Cardiac muscle cell (in vitro differentiated cells and primary cell): ENCODE data around the gene CMIP. TPM values are rescaled to one million over a fixed set of nuclear protein-coding genes. Genes with fewer than 3 reads are reported as not detected.

Source experiments
- DNase-seq, 2 donors: peaks; one replicate each; pipeline versions ENCODE4 v3.0.0 to v3.0.0-alpha.2; 2010 to 2017; ENCODE audit warnings: low read depth in 1 of 2, low spot score in 1 of 2
- H3K27ac ChIP-seq: fragments of 200-600 bp; sonication (generic); 2 replicates; pipeline ENCODE4 v1.5.1; 2016
- H3K27me3 ChIP-seq: fragments of 200-600 bp; sonication (generic); 2 replicates; pipeline ENCODE4 v1.6.0; 2016; ENCODE audit warnings: control low read depth
- H3K36me3 ChIP-seq: fragments of 200-600 bp; sonication (generic); 2 replicates; pipeline ENCODE4 v1.5.1; 2016; ENCODE audit warnings: control low read depth
- H3K4me1 ChIP-seq: fragments of 200-600 bp; sonication (generic); 2 replicates; pipeline ENCODE4 v1.8.1; 2017; ENCODE audit warnings: low read depth, mild to moderate bottlenecking, mixed run types
- H3K4me3 ChIP-seq: fragments of 200-600 bp; sonication (generic); 2 replicates; pipeline ENCODE4 v1.5.1; 2016; ENCODE audit warnings: mild to moderate bottlenecking
- H3K9me3 ChIP-seq: fragments of 200-600 bp; sonication (generic); 2 replicates; pipeline ENCODE4 v1.5.1; 2017; ENCODE audit warnings: low read depth, mild to moderate bottlenecking, control low read depth
- CTCF ChIP-seq: IDR thresholded peaks from 2 replicates; pipeline ENCODE4 v1.5.1; 2012; ENCODE audit warnings: low read depth, mild to moderate bottlenecking, low read length
- polyA plus RNA-seq: library from polyadenylated mRNA; unstranded; fragments of >200 nt; fragmentation: Nextera tagmentation; extraction: Ambion mirVana; gene quantifications from 2 replicates; pipeline ENCODE4 v1.2.1, GENCODE V29; 2016
- total RNA-seq: library from RNA; depleted of rRNA; stranded (reverse); fragments of >200 nt; gene quantifications from 2 replicates; pipeline ENCODE4 v1.2.3, GENCODE V29; 2016

CMIP gene
- total and polyA plus RNA-seq, 2 experiments from 2014 or later = 1.8 to 22.2 TPM

GRCh38 chr16:81636298-81636993, 191.8 kb downstream of the CMIP start:
- H3K9me3 ChIP-seq = no peaks in the 10 kb centered on the region
- DNase-seq = no peak
- peak overlapping the region; percentile 59 for H3K27ac ChIP-seq
- no peaks in the 10 kb centered on the region for H3K36me3 ChIP-seq
- no peak overlapping the region for H3K4me3 ChIP-seq
- no peaks in the 10 kb centered on the region for H3K27me3 ChIP-seq
- H3K4me1 ChIP-seq = peaks cover 43% of the 10 kb centered on the region
- TF ChIP-seq CTCF = no peak

- no peaks in the 10 kb centered on the region for H3K36me3 ChIP-seq
- H3K27me3 ChIP-seq = no peaks in the 10 kb centered on the region
- H3K9me3 ChIP-seq = no peaks in the 10 kb centered on the region
- H3K4me1 ChIP-seq = peaks cover 38% of the 10 kb centered on the region
- TF ChIP-seq CTCF = no peak
- no peak overlapping the region for H3K4me3 ChIP-seq
- DNase-seq = no peak
- no peak overlapping the region for H3K27ac ChIP-seq
These were observed 193.0 kb downstream of the CMIP start for GRCh38 chr16:81637336-81638235.

- no peak overlapping the region for H3K4me3 ChIP-seq
- H3K27ac ChIP-seq = no peak overlapping the region
- no peak for TF ChIP-seq CTCF
- no peaks in the 10 kb centered on the region for H3K27me3 ChIP-seq
- peaks cover 33% of the 10 kb centered on the region for H3K4me1 ChIP-seq
- no peaks in the 10 kb centered on the region for H3K9me3 ChIP-seq
- H3K36me3 ChIP-seq = no peaks in the 10 kb centered on the region
- DNase-seq = no peak
These were observed 193.8 kb downstream of the CMIP start for GRCh38 chr16:81638286-81638945.

GRCh38 chr16:81639348-81639747, 194.7 kb downstream of the CMIP start:
- no peak for TF ChIP-seq CTCF
- no peak for DNase-seq
- H3K36me3 ChIP-seq = no peaks in the 10 kb centered on the region
- peaks cover 31% of the 10 kb centered on the region for H3K4me1 ChIP-seq
- no peak overlapping the region for H3K27ac ChIP-seq
- H3K4me3 ChIP-seq = no peak overlapping the region
- no peaks in the 10 kb centered on the region for H3K9me3 ChIP-seq
- no peaks in the 10 kb centered on the region for H3K27me3 ChIP-seq

- Histone ChIP-seq H3K4me3 (no peak overlapping the region), H3K27ac (no peak overlapping the region)
- TF ChIP-seq CTCF = no peak
These were observed 195.5 kb downstream of the CMIP start for GRCh38 chr16:81639931-81640680.

More at GRCh38 chr16:81639931-81640680, 195.5 kb downstream of the CMIP start:
- H3K4me1 ChIP-seq = peaks cover 31% of the 10 kb centered on the region
- H3K27me3 ChIP-seq = no peaks in the 10 kb centered on the region
- no peak for DNase-seq
- no peaks in the 10 kb centered on the region for H3K9me3 ChIP-seq
- H3K36me3 ChIP-seq = no peaks in the 10 kb centered on the region
